NCI-H2196 (cell line): Measurements from ENCODE around the gene ITPKB.
A peak's percentile ranks its signal among the peaks of the same experiment; 100 is the strongest.

Experiments used
- DNase-seq: peaks from one replicate; lab custom pipeline; 2025; ENCODE audit not compliant: unreplicated experiment; lab: John Stamatoyannopoulos, UW

The ITPKB gene

GRCh38 chr1:226653311-226653921 is 85.7 kb downstream of the ITPKB start:
- no peak for DNase-seq

DNA sequence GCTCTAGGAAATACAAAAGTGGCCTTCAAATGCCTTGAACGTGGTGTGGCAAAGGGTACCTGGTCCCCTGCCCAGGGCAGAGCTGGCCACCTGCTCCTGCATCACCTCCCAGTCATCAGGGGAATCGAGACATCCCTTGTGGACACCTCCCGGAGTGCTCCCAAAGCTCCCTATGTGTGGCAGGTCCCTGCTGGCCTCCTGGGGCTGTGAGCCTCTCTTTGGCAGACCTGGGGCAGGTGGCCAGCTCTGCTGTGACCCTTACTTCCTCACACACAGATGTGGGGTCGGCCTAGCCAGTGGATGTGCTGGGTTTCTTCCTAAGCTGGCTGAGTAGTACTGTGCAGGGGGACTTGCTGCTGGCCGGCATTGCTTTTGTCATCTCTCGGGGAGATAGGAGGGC is 86.5 kb downstream of the ITPKB start:
- no peak for DNase-seq

DNA sequence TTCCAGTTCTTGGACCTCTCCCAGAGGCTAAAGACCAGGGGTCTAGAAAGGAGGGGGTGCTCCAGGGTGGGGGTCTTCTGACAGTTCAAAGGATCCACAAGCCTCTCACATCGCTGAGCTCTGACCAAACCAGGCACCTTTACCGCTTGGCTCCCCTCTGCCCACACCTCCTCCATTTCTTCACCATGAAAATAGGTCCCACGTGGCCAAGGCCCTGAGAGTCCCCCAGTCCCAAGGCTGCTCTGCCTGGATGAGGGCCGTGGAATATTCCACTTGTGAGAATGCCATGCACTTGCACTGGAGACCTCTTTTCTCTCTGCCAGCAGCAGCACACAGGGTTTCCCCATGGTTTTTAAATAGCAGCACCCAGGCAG is 87.4 kb downstream of the ITPKB start:
- no peak for DNase-seq

DNA sequence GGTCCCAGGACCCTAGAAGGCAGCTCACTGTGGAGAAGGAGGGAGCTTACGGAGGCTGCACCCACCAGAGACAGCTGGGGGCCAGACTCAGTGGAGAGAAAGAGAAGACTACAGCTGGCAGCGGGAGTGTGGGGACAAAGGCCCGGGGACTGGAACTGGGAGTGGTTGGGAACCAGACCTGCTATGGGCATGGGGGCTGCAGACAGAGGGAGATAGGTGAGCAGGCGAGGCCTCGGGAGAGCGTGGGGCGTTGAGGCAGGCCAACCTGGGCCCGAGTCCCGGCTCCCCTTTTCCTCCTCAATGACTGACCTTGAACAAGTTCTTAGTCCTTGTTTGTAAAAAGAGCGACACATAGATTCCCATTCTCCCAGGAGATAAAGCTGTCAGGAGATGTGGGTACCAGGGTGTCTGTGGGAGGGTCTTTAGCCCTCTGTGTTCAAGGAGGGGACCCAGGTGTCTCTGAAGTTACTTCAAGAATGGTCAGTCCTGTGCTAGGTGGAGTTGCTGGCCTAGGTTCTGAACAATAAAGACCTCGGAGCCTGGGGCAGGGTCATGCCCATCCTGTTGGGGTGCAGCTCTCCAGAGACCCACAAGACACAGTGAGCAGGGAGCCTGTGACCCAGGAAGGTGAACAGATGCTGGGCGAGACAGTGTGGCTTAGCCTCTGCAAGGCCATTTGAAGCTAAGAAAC is 87.9 kb downstream of the ITPKB start:
- DNase-seq = no peak

DNA sequence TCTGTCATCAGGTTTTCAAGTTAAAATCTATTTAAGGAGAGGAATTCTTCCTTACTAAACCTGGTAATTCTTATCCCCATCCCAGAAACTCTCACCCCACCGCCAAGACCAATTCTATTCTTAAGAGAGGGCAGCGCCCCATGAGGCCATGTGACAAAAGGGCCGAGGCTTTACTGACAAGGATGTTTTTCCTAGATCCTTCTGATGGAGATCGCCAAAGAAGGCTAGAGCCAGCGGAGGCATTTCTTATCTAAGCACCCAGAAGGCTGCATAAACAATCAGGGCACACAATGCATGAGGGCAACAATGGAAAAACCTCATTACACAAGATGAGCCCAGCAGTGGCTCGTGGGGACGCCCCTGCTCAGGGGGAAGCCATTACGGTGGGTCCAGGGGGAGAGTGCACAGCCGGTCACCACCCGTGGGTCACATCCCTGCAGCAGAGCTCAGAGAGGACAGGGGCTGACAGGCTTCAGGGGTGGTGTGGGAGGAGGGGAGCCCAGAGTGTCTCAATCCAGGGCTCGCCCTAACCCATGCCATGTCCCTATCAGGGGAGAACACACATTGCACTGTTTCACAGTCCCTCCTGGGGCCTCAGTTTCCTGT is 88.7 kb downstream of the ITPKB start:
- DNase-seq = no peak

DNA sequence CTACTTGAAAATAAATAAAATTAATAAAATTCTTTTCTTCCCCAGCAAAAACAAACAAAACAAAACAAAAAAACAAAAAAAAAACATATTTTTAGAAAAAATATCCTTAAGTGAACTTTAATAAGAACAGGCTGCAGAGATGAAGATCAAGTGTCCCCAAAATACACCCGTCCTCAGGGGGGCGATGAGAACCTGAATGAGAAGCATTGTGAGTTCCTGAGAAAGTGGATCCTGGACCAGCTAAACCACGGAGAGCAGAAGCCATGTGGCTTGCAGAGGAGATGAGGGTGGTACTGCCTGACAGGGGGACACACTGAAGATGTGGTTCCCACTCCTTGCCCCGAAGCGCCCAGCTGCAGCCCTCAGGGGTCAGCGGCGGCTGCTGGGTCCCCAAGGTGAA is 89.3 kb downstream of the ITPKB start:
- peak; percentile 20 for DNase-seq

DNA sequence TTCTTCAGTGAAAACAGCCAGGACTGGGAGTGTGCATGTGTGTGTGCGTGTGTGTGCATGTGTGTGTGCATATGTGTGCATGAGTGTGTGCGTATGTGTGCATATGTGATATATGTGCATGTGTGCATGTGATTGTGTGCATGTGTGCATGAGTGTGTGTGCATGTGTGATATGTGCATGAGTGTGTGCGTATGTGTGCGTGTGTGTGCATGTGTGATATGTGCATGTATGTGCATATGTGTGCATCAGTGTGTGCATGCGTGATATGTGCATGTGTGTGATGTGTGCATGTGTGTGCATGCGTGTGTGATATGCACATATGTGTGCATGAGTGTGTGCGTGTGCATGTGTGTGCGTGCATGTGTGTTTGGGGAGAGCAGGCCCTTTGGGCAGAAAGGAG is 89.8 kb downstream of the ITPKB start:
- DNase-seq = no peak

DNA sequence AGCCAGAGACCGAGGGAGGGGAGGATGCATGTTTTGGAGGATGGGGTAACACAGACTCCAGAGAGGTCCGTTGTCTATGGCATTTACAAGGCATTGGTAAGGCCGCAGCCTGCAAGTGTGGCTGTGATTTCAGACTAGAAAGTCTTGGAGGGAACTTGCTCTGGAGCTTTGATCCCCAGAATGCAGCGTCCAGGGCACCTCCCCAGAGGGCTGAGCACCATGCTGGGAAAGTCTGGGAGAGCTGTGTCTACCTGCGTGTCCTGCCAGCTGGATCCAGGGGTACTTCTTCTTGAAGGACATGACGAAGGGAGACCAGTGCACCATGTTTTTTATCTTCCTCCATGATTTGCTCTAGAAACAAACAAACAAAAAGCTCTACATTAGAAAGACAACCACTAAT is 90.7 kb downstream of the ITPKB start:
- no peak for DNase-seq

DNA sequence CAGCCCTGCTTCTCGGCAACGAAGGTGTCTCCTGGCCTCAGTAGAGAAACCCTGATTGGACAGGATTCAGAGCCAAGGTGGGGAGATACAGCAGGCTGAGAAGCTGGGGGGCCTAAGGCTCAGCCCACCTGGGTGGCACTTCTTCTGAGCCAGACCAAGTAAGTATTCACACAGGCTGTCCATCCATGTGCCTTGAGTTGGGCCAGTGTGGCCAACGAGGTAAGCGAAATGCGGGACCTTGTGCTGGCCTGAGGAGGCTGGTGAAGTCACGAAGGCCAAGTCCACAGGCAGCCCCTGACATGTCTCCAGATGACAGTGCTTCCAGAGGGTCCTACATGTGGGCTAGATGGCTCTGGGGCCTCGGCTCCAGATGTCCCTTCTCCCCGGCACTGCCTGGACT is 91.4 kb downstream of the ITPKB start:
- no peak for DNase-seq

DNA sequence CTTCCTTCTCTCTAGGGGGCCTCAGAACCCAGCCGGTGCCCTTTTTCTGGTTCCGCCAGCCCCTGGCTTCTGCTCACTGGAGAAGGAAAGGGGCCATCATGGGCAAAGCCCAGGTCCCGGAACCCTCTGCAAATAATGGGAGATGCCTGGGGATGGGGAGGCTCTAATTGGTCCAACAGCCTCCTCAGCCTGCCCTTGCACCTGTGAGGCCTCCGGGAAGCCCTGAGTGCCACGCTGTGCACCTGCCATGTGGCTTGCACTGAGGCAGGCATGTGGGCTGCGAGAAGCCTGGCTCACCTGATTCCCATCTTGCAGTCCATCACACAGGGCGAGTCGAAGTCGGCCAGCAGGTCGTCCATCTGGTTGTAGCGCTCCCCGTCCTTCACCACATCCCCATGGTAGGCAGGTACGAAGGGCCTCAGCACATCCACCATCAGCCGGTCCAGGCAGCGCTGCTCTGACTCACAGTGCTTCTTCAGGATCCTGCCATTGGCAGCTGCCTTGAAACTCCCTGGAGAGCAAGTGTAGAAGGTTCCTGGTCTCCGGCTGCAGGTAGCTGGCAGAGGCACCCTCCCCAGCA is 92.1 kb downstream of the ITPKB start:
- no peak for DNase-seq

DNA sequence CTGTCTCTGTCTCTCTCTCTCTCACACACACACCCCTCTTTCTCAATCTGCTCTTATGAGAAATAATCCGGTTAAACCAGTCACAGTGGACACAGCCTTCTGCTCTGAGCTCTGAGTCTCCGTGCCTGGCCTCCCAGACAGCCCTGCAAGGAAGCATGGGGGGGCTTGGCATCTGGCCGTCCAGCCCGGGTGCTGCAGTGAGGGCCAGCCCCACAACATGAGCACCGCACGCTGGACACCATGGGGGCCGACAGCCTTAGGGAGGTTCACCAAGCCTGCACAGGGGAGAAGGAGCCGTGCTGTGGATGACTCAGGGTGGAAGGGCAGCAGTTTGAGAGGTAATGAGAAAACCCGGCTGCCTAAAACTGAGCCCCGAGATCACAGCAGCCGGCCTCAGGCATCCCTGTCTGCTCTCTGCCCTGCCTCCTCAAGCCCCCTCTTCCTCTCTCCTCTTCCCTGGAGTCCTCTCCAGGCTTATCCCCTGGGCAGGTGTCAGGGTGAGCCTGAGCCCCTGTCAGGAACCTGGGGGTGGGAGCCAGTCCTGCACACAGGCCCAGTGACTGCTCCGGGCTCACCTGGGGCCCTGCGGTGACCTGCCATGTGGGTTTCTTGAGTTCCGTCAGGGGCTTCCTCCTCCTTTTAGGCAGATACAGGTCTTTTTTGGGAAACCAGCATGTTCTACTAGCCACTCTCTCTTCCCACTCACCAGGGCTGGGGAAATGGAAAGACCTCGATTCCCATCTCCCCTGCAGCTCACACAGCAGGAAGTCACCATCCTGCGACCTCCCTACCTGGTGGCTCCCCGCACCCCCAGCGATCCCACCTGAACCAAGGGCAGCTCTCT is 92.8 kb downstream of the ITPKB start:
- no peak for DNase-seq

GRCh38 chr1:226645279-226645976 is 93.7 kb downstream of the ITPKB start:
- no peak for DNase-seq

GRCh38 chr1:226644541-226645176 is 94.4 kb downstream of the ITPKB start:
- no peak for DNase-seq

- DNase-seq = no peak
Observed at GRCh38 chr1:226643611-226644540, 95.2 kb downstream of the ITPKB start.

DNA sequence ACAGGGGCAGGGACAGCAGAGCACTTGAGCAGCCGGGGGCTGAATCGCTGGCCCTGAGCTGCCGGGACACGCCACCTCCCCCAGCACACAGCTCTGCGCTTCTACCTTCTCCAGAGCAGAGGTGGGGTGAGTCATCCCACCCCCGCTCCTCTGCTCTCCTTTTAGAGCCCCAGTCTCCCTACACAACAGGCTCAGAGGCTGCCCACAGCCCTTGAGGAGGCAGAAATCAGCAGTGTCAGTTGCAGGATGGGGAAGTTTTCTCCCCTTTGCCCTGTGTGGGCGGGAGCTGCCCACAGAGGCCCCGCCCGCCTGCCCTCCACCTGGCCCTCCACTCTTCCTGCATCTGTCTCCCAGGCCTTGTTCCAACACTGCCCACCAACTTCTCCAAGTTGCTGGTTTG is 95.9 kb downstream of the ITPKB start:
- no peak for DNase-seq

GRCh38 chr1:226642421-226642820 is 96.7 kb downstream of the ITPKB start:
- no peak for DNase-seq

DNA sequence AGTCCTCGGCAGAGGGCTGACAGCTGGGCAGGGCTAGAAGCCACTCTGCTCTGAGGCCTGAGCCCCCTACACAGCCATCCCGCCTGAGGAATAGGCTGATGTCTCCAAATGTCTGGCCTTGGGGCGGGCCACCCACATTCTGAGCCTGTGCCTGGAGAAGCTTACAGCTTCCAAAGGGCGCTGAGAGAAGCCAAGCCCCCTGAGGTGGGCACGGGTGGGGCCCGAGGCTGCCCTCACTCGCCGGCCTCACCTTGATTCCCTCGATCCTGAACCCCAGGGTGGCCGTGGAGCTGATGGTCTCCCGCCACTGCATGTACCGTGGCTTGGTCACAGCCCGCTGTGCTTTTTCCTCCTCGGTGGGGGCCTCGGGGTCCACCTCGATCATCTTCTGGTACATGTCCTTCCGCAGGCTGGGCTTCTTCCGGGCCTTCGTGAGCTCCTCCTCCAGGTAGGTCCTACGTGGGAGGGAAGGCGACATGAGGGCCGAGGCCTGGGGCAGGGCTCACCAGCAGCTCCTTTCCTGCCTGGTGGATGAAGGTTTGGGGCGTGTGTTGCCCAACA is 97.3 kb downstream of the ITPKB start:
- no peak for DNase-seq

DNA sequence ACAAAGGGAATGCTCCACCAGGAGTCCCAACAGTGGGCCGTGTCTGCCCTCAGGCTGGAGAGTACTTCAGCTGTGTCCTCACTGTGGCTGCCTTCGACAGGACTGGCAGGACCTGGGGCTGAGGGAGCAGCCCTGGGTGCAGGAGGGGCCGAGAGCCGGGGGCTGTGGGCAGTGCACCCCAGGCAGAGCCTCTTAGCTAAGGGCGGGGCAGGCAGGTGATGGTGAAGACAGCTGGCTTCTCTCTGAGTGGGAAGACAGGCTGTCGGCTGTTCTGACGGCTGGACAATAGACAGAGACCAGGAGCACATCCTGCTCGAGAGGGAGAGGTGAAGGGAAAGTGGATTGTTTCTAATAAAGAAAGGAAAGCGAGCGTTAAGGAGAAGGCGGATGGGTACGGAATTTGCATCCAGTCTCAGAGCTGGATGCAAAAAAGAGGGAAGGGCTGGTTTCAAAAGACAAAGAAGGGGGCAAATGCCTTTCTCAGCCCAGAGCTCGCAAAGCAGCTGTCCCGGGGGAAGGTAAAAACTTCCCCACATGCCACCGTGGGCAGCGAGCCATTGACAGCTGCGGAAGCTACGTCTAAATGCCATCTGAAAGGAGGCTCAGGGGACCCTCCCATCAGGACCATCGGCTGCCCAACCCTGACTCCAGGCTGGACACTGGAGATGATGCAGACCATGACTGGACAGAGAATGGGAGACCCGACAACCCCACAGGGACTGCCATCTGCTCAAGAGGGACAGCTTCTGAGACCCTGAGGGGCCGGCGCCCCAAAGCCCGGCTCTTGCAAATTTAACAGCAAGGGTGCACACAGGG is 98.6 kb downstream of the ITPKB start:
- DNase-seq = no peak
